Endothelial cell of umbilical vein (primary cell): ENCODE results near the gene ATP1B4.

ENCODE experiments used
- MYC ChIP-seq: IDR thresholded peaks from one replicate; pipeline ENCODE4 v1.6.1; 2011; ENCODE audit warnings: mild to moderate bottlenecking, low read depth, low read length
- POLR2A ChIP-seq: IDR thresholded peaks from 2 replicates; pipeline ENCODE4 v1.6.1; 2012; ENCODE audit warnings: low read depth, mild to moderate bottlenecking, control low read depth, low read length
- POLR2AphosphoS5 ChIP-seq: IDR thresholded peaks from 2 replicates; pipeline ENCODE4 v1.6.1; 2012; ENCODE audit warnings: low read depth, mild to moderate bottlenecking, control low read depth, low read length, moderate library complexity; ENCODE audit not compliant: insufficient read depth
- TF ChIP-seq, protein P1 (sequence below), 2 donors: IDR thresholded peaks; 1 replicate in 1 of 2; 2 replicates in 1 of 2; pipeline ENCODE4 v1.5.1; 2011; ENCODE audit warnings: low read length in 2 of 2, mild to moderate bottlenecking in 2 of 2, moderate library complexity in 2 of 2, control low read depth in 1 of 2, inconsistent platforms in 1 of 2, low read depth in 1 of 2; ENCODE audit not compliant: insufficient read depth in 1 of 2; ENCODE audit errors: extremely low read depth in 1 of 2

DNA sequence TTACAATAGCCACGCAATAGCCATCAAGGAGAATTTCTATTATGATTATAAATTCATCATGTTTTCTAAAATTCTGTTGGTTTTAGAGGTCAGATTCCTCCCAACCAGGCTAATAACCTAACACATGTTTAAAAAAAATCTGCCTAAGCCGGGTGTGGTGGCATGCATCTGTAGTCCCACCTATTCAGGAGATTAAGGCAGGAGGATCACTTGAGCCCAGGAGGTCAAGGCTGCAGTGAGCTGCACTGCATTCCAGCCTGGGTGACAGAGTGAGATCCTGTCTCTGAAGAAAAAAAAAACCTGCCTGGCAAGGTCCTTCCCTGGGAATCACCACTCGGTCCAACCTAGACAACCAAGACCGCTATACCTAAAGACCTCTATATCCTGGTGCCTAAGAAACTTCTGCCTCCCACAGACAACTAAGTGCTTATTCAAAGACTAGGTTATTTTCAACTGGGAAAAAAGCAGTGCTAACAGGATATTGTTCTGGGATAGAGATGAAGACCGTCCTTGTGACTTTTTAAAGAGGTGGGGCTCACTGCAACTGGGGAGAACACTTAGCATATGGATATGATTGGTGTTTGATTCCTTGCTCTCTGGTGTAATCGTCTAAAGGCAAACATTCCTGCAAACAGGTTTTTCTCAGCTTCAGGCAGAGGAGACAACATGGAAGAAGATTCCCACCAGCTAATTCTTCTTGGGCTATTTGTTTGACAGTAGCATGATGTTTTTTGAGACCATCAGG, 18.2 kb downstream of the ATP1B4 start:
- TF ChIP-seq, protein P1, sequence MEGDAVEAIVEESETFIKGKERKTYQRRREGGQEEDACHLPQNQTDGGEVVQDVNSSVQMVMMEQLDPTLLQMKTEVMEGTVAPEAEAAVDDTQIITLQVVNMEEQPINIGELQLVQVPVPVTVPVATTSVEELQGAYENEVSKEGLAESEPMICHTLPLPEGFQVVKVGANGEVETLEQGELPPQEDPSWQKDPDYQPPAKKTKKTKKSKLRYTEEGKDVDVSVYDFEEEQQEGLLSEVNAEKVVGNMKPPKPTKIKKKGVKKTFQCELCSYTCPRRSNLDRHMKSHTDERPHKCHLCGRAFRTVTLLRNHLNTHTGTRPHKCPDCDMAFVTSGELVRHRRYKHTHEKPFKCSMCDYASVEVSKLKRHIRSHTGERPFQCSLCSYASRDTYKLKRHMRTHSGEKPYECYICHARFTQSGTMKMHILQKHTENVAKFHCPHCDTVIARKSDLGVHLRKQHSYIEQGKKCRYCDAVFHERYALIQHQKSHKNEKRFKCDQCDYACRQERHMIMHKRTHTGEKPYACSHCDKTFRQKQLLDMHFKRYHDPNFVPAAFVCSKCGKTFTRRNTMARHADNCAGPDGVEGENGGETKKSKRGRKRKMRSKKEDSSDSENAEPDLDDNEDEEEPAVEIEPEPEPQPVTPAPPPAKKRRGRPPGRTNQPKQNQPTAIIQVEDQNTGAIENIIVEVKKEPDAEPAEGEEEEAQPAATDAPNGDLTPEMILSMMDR (IDR thresholded peaks at IDR 0.05; ENCODE audit: extremely low read depth in 1 of 2, insufficient read depth in 1 of 2, low read depth in 1 of 2, low read length in 2 of 2) = no peak
- no peak for TF ChIP-seq MYC
- TF ChIP-seq POLR2AphosphoS5 = no peak
- no peak for TF ChIP-seq POLR2A
